Lower lobe of right lung (tissue), 2 donors: ENCODE measurements around the gene STIL. TPM values are rescaled to one million over a fixed set of nuclear protein-coding genes. Genes with fewer than 3 reads are reported as not detected.

Experiments used
- ATAC-seq, 2 donors: fragments of 200-7000 bp; cut with Tn5 transposase; one replicate each; pipeline ENCODE4 v1.9.1; 2020 to 2022; ENCODE audit warnings: mild to moderate bottlenecking in 2 of 2, moderate library complexity in 2 of 2
- DNase-seq: peaks from one replicate; pipeline ENCODE4 v3.0.0-alpha.2; 2020
- H3K27ac ChIP-seq: fragments of 200-600 bp; one replicate; pipeline ENCODE4 v1.8.0; 2022
- H3K27me3 ChIP-seq: fragments of 200-600 bp; one replicate; pipeline ENCODE4 v1.8.0; 2022; ENCODE audit warnings: low read depth
- H3K36me3 ChIP-seq: fragments of 200-600 bp; one replicate; pipeline ENCODE4 v1.8.0; 2022; ENCODE audit warnings: mild to moderate bottlenecking
- H3K4me1 ChIP-seq: fragments of 200-600 bp; one replicate; pipeline ENCODE4 v1.8.0; 2022
- H3K4me3 ChIP-seq: fragments of 200-600 bp; one replicate; pipeline ENCODE4 v1.8.0; 2022; ENCODE audit warnings: mild to moderate bottlenecking
- H3K9me3 ChIP-seq: fragments of 200-600 bp; one replicate; pipeline ENCODE4 v1.8.0; 2022
- CTCF ChIP-seq: fragments of 200-600 bp; IDR thresholded peaks from one replicate; pipeline ENCODE4 v1.8.0; 2022; ENCODE audit warnings: antibody characterized with exemption, mild to moderate bottlenecking
- intact Hi-C: fragments of 100-400 bp; cut with DNase I; formaldehyde crosslinking; loops from one replicate; pipeline ENCODE4 v1.11.0; 2022
- total RNA-seq: library from RNA; stranded (reverse); fragmentation: NEBNext Ultra II Directional; extraction: Animal tissue kit (Norgen Biotek cat#: 25700); gene quantifications from one replicate; pipeline ENCODE4 v1.2.1, GENCODE V29; 2021
- donor health status: DM: no; HTN: yes; CAD: no; lungs with severe emphysema.

The STIL gene
- total RNA-seq, 1 donor from 2014 or later, result 1.6 TPM

GRCh38 chr1:47227341-47228232 is 86.4 kb downstream of the STIL start:
- intact Hi-C loops, result no loop called here
- no peaks in the 10 kb centered on the region for H3K36me3 ChIP-seq
- H3K4me3 ChIP-seq, result peak overlapping the region; percentile 56
- ATAC-seq (no peak), DNase-seq (no peak)
- no peak for TF ChIP-seq CTCF
- H3K27ac ChIP-seq, result peak overlapping the region; percentile 87
- H3K4me1 ChIP-seq, result peaks cover 40% of the 10 kb centered on the region
- peaks cover 99% of the 10 kb centered on the region for H3K27me3 ChIP-seq
- no peaks in the 10 kb centered on the region for H3K9me3 ChIP-seq

GRCh38 chr1:47226839-47227215 is 87.1 kb downstream of the STIL start:
- H3K27me3 ChIP-seq, result peaks cover 96% of the 10 kb centered on the region
- no peak for TF ChIP-seq CTCF
- intact Hi-C loops, result no loop called here
- H3K36me3 ChIP-seq, result no peaks in the 10 kb centered on the region
- no peaks in the 10 kb centered on the region for H3K9me3 ChIP-seq
- peak overlapping the region; percentile 56 for H3K27ac ChIP-seq
- no peak for DNase-seq
- peak overlapping the region; percentile 43 for H3K4me3 ChIP-seq
- H3K4me1 ChIP-seq, result peaks cover 38% of the 10 kb centered on the region
- no peak for ATAC-seq

- Histone ChIP-seq H3K27me3 (peaks cover 94% of the 10 kb centered on the region), H3K4me1 (peaks cover 33% of the 10 kb centered on the region), H3K9me3 (no peaks in the 10 kb centered on the region), H3K27ac (peak overlapping the region; percentile 56), H3K4me3 (peak overlapping the region; percentile 43), H3K36me3 (no peaks in the 10 kb centered on the region)
- DNase-seq (no peak), ATAC-seq (peak; percentile 2 to 11)
- intact Hi-C loops, result no loop called here
- no peak for TF ChIP-seq CTCF
Observed at GRCh38 chr1:47226121-47226838, 87.7 kb downstream of the STIL start.

GRCh38 chr1:47225430-47226100 is 88.4 kb downstream of the STIL start:
- no peaks in the 10 kb centered on the region for H3K9me3 ChIP-seq
- intact Hi-C loops, result no loop called here
- ATAC-seq, result peak; percentile 36 to 46
- peak overlapping the region; percentile 56 for H3K27ac ChIP-seq
- peaks cover 87% of the 10 kb centered on the region for H3K27me3 ChIP-seq
- no peaks in the 10 kb centered on the region for H3K36me3 ChIP-seq
- H3K4me1 ChIP-seq, result peaks cover 32% of the 10 kb centered on the region
- no peak for DNase-seq
- H3K4me3 ChIP-seq, result peak overlapping the region; percentile 43
- no peak for TF ChIP-seq CTCF

- H3K36me3 ChIP-seq, result no peaks in the 10 kb centered on the region
- intact Hi-C loops, result no loop called here
- peaks cover 32% of the 10 kb centered on the region for H3K4me1 ChIP-seq
- peak overlapping the region; percentile 43 for H3K4me3 ChIP-seq
- ATAC-seq (peak in 1 of 2 donors; percentile 16), DNase-seq (no peak)
- H3K9me3 ChIP-seq, result no peaks in the 10 kb centered on the region
- H3K27ac ChIP-seq, result peak overlapping the region; percentile 56
- no peak for TF ChIP-seq CTCF
- peaks cover 80% of the 10 kb centered on the region for H3K27me3 ChIP-seq
Observed at GRCh38 chr1:47224676-47225399, 89.1 kb downstream of the STIL start.
